Stimulated activated CD4-positive, alpha-beta T cell treated with anti-CD3 and anti-CD28 coated beads, Interleukin-1b, Interleukin-23, amount 100 ng/mL, for 24 hours (primary cell): Measurements from ENCODE around the gene TMLHE.
"Not testable (repeated sequence)": the region's sequence is repeated elsewhere in the genome, so short reads cannot be mapped to it uniquely, and the experiment has no call there.

ENCODE experiments used
- DNase-seq, 4 experiments: peaks; one replicate each; pipeline ENCODE4 v3.0.0-alpha.2; 2020; ENCODE audit warnings: low read depth in 4 of 4, low spot score in 1 of 4

Gene TMLHE

GRCh38 chrX:155495134-155495533 is 117.6 kb downstream of the TMLHE start:
- not testable (repeated sequence) for DNase-seq

DNA sequence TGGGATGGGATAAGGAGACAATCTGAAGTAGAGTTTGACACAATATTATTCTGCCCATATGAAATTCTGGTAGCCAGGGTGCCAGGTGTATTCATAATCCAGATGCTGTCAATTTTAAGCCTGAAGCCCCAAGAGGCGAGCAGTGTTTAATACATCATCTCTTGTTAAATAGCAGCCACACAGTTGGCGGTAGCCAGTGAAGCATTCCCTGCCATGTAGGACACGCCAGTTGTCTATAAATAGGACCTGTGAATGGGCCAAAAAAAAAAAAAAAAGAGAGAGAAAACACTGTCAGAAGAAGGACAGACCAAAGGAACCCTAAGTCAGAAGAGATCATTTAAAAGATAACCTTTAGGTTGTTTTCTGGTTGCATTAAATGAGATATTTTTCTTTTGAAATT is 121.3 kb downstream of the TMLHE start:
- not testable (repeated sequence) for DNase-seq

DNA sequence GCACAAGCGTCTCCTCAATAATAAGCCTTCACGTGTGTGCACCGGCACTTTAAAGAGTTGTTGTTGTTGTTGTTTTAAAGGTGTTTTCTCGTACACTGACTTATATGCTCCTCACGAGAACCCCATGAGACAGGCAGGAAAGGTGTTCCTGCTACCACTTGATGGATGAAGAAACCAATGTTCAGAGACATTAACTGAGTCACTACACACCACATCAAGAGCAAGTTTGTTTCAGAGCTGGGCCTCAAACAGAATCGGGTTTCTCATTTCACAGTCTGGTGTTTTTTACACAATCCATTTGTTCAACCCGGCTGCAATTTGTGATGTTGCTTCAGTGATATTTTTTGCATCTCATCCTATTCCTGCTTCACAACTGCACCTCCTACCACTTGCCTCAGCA is 135.6 kb downstream of the TMLHE start:
- DNase-seq, result not testable (repeated sequence)

DNA sequence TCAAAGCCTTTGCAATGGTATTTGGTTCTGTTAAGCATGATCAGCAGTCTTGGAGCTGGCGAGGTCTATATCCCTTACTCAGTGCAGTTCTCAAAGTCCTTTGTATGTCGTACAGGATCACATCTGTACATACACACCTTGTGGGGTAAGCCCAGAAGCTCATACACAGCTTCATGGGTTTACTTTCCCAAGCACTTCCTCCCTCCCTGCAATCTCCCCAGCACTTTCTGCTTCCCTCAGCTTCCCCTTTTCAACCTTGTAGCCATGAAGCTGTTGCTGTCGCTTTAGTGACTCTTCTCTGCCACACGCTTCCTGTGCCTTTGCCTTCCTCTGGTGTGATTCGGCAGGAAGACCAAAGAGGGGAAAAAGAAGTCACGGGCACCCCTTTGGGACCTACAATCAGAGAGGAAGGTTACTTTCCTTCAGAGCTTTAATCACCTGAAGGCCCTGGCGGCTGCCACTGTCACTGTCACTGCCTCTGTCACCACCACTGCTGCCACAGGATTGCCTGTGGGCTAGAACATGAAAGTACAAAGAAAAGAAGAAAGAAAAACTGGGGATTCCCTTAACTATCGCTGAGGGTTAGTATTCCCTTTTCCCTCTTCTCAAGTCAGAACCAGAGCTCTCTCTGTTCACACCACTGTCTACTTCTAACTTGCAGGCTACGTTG is 146.3 kb downstream of the TMLHE start:
- DNase-seq, result not testable (repeated sequence)

GRCh38 chrX:155460501-155460900 is 152.3 kb downstream of the TMLHE start:
- DNase-seq, result not testable (repeated sequence)

DNA sequence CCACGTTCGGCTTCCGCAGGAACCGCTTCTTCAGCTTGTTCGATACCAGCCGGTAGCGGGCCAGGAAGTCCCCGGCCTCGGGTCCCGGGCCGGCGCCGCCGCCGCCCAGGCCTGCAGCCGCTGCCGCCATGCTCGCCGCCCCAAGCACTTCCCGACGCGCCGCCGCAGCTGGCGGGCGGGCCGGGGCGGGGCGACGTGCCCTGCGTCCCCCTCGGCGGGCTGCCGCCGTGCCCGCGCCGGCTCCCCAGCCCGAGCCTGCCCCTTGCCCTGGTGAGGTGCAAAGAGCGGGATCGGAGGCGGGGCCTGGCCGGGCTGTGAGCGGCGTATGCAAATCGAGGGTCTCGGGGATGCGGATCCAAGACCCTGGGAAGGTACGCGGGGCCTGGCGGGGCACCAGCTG is 154.3 kb downstream of the TMLHE start, which contains the start of gene F8A3:
TSS of gene F8A3 (minus strand) at position 150 of the 400 bp plus-strand sequence. CDS start at position 130, 20 bp downstream.
- not testable (repeated sequence) for DNase-seq

- DNase-seq, result not testable (repeated sequence)
Observed at GRCh38 chrX:155457761-155458447, 154.8 kb downstream of the TMLHE start.

GRCh38 chrX:155441097-155441496 is 171.7 kb downstream of the TMLHE start:
- DNase-seq, result no peak
